Neural cell (in vitro differentiated cells): ENCODE results near the gene HIP1R.

Source experiments
- CTCF ChIP-seq: fragments of 450-650 bp; IDR thresholded peaks from 2 replicates; pipeline ENCODE4 v1.5.1; 2014; ENCODE audit warnings: antibody characterized with exemption, mild to moderate bottlenecking, moderate library complexity; ENCODE audit not compliant: poor library complexity, severe bottlenecking
- MXI1 ChIP-seq: fragments of 450-650 bp; conservative IDR thresholded peaks from 2 replicates; pipeline ENCODE4 v1.6.1; 2014; ENCODE audit warnings: antibody characterized with exemption, mild to moderate bottlenecking; ENCODE audit not compliant: poor library complexity, severe bottlenecking
- POLR2AphosphoS5 ChIP-seq: IDR thresholded peaks from 2 replicates; pipeline ENCODE4 v1.6.1; 2012
- RAD21 ChIP-seq: fragments of 450-650 bp; conservative IDR thresholded peaks from 2 replicates; pipeline ENCODE4 v1.6.1; 2014; ENCODE audit warnings: antibody characterized with exemption, mild to moderate bottlenecking, moderate library complexity
- TF ChIP-seq, protein P1 (sequence below): IDR thresholded peaks from 2 replicates; pipeline ENCODE4 v1.6.1; 2012; ENCODE audit warnings: borderline replicate concordance

GRCh38 chr12:122785503-122785902 is 49.8 kb upstream of the HIP1R start:
- TF ChIP-seq CTCF (no peak), POLR2AphosphoS5 (no peak), RAD21 (no peak), MXI1 (no peak)
- TF ChIP-seq, protein P1, sequence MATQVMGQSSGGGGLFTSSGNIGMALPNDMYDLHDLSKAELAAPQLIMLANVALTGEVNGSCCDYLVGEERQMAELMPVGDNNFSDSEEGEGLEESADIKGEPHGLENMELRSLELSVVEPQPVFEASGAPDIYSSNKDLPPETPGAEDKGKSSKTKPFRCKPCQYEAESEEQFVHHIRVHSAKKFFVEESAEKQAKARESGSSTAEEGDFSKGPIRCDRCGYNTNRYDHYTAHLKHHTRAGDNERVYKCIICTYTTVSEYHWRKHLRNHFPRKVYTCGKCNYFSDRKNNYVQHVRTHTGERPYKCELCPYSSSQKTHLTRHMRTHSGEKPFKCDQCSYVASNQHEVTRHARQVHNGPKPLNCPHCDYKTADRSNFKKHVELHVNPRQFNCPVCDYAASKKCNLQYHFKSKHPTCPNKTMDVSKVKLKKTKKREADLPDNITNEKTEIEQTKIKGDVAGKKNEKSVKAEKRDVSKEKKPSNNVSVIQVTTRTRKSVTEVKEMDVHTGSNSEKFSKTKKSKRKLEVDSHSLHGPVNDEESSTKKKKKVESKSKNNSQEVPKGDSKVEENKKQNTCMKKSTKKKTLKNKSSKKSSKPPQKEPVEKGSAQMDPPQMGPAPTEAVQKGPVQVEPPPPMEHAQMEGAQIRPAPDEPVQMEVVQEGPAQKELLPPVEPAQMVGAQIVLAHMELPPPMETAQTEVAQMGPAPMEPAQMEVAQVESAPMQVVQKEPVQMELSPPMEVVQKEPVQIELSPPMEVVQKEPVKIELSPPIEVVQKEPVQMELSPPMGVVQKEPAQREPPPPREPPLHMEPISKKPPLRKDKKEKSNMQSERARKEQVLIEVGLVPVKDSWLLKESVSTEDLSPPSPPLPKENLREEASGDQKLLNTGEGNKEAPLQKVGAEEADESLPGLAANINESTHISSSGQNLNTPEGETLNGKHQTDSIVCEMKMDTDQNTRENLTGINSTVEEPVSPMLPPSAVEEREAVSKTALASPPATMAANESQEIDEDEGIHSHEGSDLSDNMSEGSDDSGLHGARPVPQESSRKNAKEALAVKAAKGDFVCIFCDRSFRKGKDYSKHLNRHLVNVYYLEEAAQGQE, result no peak
